ENCODE measurements around the gene NOL6.
"Not testable (repeated sequence)": the region's sequence is repeated elsewhere in the genome, so short reads cannot be mapped to it uniquely, and the experiment has no call there.

The NOL6 gene

GRCh38 chr9:33472171-33472880 lies 1.4 kb downstream of the NOL6 start:
- no peak for DNase-seq

DNA sequence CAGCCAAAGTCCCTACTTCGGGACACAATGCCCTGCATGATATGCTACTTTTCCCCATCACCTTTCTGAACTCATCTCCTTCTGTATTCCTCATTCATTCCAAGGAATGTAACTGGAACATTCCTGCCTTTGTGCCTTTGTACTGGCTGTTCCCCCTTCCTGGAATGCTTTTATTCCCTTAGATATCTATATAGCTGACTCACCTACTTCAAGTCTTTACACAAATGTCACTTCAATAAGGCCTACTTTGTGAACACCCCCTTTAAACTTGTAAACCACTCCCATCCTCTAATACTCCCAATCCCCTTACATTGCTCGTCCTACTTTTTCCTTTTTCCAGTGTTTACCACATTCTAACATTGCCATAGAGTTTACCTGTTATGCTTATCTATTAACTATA lies 2.4 kb downstream of the NOL6 start:
- DNase-seq, result no peak

GRCh38 chr9:33469891-33470290 lies 3.8 kb downstream of the NOL6 start:
- no peak for DNase-seq

- no peak for DNase-seq
Observed at GRCh38 chr9:33468797-33469621, 4.7 kb downstream of the NOL6 start.

GRCh38 chr9:33468215-33468730 lies 5.5 kb downstream of the NOL6 start:
- DNase-seq, result no peak

- DNase-seq, result no peak
Observed at GRCh38 chr9:33467526-33467925, 6.2 kb downstream of the NOL6 start.

DNA sequence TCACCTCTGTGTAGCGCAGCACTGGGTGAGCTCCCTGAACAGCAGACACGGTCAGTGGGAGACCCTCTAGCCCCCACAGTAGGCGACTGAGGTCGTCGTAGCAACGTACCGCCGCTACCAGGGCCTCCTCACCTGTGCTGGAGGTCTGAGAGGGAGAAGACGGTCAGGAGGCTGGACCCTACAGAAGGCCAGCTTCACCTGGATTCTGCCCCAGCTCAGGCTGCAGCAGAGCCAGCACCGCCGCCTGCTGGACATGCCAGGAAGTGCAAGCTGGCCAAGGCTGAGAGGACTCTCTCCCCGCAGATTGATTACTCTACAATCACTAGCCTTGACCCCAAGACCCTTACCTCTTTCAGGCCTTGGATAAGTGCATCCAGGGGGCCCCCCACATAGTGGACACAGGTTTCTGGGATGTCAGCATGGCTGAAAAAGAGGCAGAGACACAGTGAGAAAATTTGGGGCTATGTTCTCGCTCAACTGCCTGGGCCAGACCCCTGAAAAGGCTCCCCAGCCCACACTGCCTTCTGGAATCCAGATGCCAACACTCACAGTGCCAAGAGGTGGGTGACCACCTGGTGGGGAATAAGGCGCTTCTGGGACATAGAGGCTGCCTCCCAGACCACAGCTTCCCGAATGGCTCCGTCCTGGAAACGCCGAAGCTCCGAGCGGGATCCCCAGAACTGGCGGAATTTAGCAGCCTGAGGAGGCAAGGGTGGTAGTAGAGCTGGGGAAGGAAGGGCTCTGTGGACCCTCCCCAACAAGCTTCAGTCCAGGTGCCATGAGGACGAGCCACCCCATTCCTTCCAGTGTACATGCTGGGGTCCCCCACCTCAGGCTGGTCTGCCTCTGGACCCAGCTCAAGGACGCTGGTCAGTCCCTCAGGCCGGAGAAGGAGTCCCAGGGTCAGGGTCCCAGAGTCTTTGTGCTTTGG lies 6.9 kb downstream of the NOL6 start:
- DNase-seq, result peak; percentile 59

GRCh38 chr9:33465596-33466564 lies 7.8 kb downstream of the NOL6 start:
- no peak for DNase-seq

DNA sequence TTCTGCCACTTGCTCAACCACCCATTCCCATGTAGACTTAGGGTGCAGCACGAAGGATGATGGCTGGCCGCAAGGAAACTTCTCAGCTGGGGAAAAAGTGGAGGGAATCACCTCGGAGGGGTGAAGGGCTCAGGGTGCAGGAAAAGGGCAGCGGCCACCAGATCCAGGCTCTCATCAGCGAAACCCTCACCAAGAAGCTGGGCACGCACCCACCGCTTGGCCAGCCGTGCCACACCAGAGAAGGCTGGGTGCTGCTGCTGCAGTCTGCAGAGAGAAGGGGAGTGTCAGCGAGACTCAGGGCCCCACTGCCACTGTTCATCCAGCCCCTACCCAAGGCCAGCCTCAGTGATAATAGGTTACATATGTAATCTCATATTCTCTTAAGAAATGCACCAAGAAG lies 8.6 kb downstream of the NOL6 start:
- DNase-seq, result no peak

DNA sequence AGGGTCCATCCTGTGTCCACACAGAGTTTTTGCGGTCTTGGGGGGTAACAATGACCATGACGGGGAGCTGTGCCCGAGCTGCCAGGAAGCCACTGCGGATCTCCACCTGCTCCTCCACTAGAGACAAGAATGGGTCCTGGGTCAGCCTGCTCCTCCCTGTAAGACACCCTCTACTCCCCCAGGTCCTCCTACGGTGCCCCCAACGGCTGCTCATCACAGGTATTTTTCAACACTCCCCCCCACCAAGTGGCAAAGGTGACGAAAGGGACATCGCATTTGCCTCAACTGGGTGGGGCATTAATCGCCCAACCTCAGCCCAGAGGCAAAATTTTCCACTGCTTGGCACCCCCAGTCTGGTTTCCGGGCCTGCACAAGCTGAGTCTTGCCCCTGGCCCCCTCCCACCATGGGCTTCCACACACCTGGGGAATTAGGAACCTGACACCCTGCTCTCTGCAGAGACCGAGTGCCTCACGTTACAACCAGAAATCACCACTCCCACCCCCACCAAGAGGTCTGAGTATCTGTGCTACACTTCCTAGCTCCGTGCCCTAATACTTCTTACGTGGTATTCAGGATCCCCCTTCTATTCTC lies 9.6 kb downstream of the NOL6 start:
- DNase-seq, result no peak

DNA sequence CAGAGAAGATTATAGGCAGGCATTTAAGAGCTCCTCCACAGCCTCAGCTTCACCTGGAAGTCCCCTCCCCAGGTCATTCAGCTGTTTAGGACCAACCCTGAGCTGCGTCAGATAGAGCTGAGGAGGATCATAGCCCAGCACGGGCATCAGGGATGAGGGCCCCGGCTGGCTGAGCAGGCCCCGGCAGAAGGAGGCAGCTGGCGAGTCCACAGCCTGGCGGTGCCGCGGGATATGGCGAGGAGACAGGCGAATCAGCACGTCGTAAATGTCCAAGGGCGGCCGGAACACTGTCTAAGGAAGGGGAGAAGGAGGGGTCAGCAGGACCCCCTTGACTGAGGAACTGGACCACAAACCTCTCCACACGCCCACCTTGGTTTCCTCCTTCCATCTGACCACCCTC lies 10.6 kb downstream of the NOL6 start:
- no peak for DNase-seq

DNA sequence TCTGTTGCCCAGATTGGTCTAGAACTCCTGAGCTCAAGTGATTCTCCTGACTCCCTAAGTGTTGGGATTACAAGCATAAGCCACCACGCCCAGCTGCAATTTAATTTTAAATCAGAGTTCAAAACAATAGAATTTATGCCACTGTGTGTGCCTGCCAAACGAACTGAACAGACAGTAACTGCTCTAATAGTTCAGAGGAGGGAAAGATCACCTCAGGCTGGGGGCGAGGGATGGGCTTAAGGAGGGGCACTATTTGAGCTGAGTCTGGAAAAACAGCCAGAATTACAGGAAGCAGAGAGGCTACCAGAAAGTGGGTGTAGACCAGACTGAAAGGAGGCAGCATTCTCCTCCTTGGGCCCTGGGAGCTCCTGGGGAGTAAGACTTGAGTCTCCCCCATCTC lies 12.2 kb downstream of the NOL6 start:
- no peak for DNase-seq

GRCh38 chr9:33460854-33461253 lies 12.9 kb downstream of the NOL6 start:
- no peak for DNase-seq

GRCh38 chr9:33459115-33459514 lies 14.6 kb downstream of the NOL6 start:
- no peak for DNase-seq

GRCh38 chr9:33458444-33458843 lies 15.3 kb downstream of the NOL6 start:
- peak; percentile 70 for DNase-seq

- no peak for DNase-seq
Observed at GRCh38 chr9:33455945-33456344, 17.8 kb downstream of the NOL6 start.

DNA sequence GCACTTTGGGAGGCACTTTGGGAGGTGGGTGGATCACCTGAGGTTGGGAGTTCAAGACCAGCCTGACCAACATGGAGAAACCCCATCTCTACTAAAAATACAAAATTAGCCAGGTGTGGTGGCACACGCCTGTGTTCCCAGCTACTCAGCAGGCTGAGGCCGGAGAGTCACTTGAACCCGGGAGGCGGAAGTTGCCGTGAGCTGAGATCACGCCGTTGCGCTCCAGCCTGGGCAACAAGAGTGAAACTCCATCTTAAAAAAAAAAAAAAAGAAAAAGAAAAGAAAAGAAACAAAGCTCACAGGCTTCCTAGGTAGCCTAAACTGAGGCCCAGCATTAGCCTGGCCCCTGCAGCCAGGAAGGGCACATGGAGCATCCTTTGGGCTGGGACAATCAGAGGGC lies 18.3 kb downstream of the NOL6 start:
- not testable (repeated sequence) for DNase-seq

DNA sequence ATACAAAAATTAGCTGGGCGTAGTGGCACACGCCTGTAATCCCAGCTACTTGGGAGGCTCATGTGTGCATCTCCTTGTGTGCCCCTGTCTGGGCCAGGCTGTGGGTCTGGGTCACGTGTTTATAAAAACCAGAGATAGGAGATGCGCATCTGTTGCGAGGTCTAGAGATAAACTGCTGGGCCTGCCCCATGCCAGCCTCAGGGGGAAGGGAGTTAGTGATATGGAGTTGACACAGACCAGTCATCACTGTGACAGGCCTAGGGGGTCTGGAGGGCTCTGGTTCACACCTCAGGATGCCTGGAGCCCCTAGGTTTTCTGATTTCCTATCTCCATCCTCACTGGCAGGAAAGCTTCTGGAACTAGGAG lies 19.1 kb downstream of the NOL6 start:
- DNase-seq, result not testable (repeated sequence)

- no peak for DNase-seq
Observed at GRCh38 chr9:33453999-33454660, 19.6 kb downstream of the NOL6 start.

- DNase-seq, result no peak
Observed at GRCh38 chr9:33453286-33453860, 20.4 kb downstream of the NOL6 start.
